Measurements from ENCODE around the gene PPP6R3. TPM values are rescaled to one million over a fixed set of nuclear protein-coding genes. Genes with fewer than 3 reads are reported as not detected.
"Not testable (repeated sequence)": the region's sequence is repeated elsewhere in the genome, so short reads cannot be mapped to it uniquely, and the experiment has no call there.

Gene PPP6R3
- total RNA-seq, 1 experiment from 2014 or later, result 138 TPM

DNA sequence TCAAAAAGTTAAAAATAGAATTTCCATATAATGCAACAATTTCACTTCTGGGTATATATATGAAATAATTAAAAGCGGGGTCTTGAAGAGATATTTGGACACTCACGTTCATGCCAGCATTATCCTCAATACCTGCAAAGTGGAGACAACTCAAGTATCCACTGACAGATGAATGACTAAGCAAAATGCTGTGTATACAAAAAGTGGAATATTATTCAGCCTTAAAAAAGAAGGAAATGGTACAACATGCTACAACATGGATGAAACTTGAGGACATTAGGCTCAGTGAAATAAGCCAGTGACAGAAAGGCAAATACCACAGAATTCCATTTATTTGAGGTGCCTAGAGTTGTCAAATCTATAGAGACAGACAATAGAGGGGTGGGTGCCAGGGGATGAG is 161.3 kb downstream of the PPP6R3 start:
- TF ChIP-seq, protein P1, sequence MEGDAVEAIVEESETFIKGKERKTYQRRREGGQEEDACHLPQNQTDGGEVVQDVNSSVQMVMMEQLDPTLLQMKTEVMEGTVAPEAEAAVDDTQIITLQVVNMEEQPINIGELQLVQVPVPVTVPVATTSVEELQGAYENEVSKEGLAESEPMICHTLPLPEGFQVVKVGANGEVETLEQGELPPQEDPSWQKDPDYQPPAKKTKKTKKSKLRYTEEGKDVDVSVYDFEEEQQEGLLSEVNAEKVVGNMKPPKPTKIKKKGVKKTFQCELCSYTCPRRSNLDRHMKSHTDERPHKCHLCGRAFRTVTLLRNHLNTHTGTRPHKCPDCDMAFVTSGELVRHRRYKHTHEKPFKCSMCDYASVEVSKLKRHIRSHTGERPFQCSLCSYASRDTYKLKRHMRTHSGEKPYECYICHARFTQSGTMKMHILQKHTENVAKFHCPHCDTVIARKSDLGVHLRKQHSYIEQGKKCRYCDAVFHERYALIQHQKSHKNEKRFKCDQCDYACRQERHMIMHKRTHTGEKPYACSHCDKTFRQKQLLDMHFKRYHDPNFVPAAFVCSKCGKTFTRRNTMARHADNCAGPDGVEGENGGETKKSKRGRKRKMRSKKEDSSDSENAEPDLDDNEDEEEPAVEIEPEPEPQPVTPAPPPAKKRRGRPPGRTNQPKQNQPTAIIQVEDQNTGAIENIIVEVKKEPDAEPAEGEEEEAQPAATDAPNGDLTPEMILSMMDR (conservative IDR thresholded peaks at IDR 0.05), result no peak

DNA sequence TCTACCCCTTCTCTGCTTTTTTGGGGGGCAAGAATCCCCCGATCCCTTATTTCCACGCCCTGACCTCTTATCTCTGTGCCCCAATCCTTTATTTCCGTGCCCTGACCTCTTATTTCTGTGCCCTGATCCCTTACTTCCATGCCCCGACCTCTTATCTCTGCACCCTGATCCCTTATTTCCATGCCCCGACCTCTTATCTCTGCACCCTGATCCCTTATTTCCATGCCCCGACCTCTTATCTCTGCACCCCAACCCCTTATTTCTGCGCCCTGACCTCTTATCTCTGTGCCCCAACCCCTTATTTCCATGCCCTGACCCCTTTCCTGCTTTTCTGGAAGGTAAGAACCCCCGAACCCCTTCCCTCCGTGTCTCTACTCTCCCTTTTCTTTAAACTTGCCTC is 163.2 kb downstream of the PPP6R3 start:
- H3K56ac ChIP-seq (ENCODE audit: insufficient read length, low read depth, low read length); H3K79me2 ChIP-seq (ENCODE audit: insufficient read depth, low read length); H2BK12ac ChIP-seq (ENCODE audit: insufficient read length, low read depth, low read length); H3K4me1 ChIP-seq (ENCODE audit: insufficient read depth, low read length); H3K9ac ChIP-seq (ENCODE audit: extremely low read depth, insufficient read length, low read length); H2BK15ac ChIP-seq (ENCODE audit: low read depth, low read length); H3K9me3 ChIP-seq (ENCODE audit: control insufficient read depth, low read depth, low read length); H3K27ac Mint-ChIP-seq; H3K27me3 Mint-ChIP-seq (ENCODE audit: low read depth); H2AFZ ChIP-seq (ENCODE audit: low read length); H3T11ph ChIP-seq (ENCODE audit: low read length); H3K4ac ChIP-seq (ENCODE audit: low read depth, low read length); H4K8ac ChIP-seq (replicated peaks; ENCODE audit: insufficient read length, low read depth, low read length); H2BK5ac ChIP-seq (ENCODE audit: insufficient read length, low read length); H3K27ac ChIP-seq (ENCODE audit: insufficient read length, low read depth, low read length); H2AK5ac ChIP-seq (ENCODE audit: insufficient read length, low read length); H4K20me1 ChIP-seq (ENCODE audit: control insufficient read depth, insufficient read depth, insufficient read length); H4K5ac ChIP-seq (ENCODE audit: insufficient read length, low read depth, low read length); H3K14ac ChIP-seq (ENCODE audit: insufficient read depth, low read length); H2BK20ac ChIP-seq (ENCODE audit: low read depth, low read length, poor library complexity, severe bottlenecking); H3K23me2 ChIP-seq (ENCODE audit: insufficient read length, low read depth, low read length, poor library complexity, severe bottlenecking); H3K4me3 Mint-ChIP-seq; H4K91ac ChIP-seq (ENCODE audit: insufficient read length, low read depth, low read length); H3K18ac ChIP-seq (ENCODE audit: insufficient read length, low read depth, low read length); H3K4me2 ChIP-seq (ENCODE audit: insufficient read depth, insufficient read length, low read length); H3K4me1 Mint-ChIP-seq; H3K23ac ChIP-seq (ENCODE audit: insufficient read length, low read depth, low read length); H3K79me1 ChIP-seq (ENCODE audit: insufficient read depth, low read depth, low read length, poor library complexity, severe bottlenecking); H3K27me3 ChIP-seq (ENCODE audit: insufficient read depth, low read length); DNase-seq; H2BK120ac ChIP-seq (ENCODE audit: low read depth, low read length, poor library complexity, severe bottlenecking): not testable (repeated sequence)
- no CpG with 5 or more reads among the region's 9 CpGs for WGBS (ENCODE audit: extremely low coverage, insufficient read length, low lambda C conversion rate)
- Mint-ChIP-seq H3K9me3 (peaks cover 36 to 37% of the 10 kb centered on the region in 2 experiments), H3K36me3 (ENCODE audit: insufficient read depth in 1 of 3, low read depth in 3 of 3) (peaks cover 13 to 28% (median 14%) of the 10 kb centered on the region in 3 experiments; a peak in 6 of 7 replicates)

More for the DNA sequence above, 161.3 kb downstream of the PPP6R3 start:
- no peak overlapping the region for H2AK5ac ChIP-seq (ENCODE audit: insufficient read length, low read length)
- H2BK120ac ChIP-seq (ENCODE audit: low read depth, low read length, poor library complexity, severe bottlenecking), result no peak overlapping the region
- no peaks in the 10 kb centered on the region for H3K27me3 ChIP-seq (ENCODE audit: insufficient read depth, low read length)
- WGBS (ENCODE audit: extremely low coverage, insufficient read length, low lambda C conversion rate), result no CpG with 5 or more reads among the region's 2 CpGs
- H4K8ac ChIP-seq (replicated peaks; ENCODE audit: insufficient read length, low read depth, low read length), result no peak overlapping the region
- H3K14ac ChIP-seq (ENCODE audit: insufficient read depth, low read length), result no peak overlapping the region
- H3K4ac ChIP-seq (ENCODE audit: low read depth, low read length), result no peak overlapping the region
- no peak overlapping the region for H3K56ac ChIP-seq (ENCODE audit: insufficient read length, low read depth, low read length)
- H2BK12ac ChIP-seq (ENCODE audit: insufficient read length, low read depth, low read length), result no peak overlapping the region
- H3K23ac ChIP-seq (ENCODE audit: insufficient read length, low read depth, low read length), result no peak overlapping the region
- H3K9ac ChIP-seq (ENCODE audit: extremely low read depth, insufficient read length, low read length), result no peak overlapping the region
- Mint-ChIP-seq H3K4me3 (no peak overlapping the region), H3K27ac (no peak overlapping the region), H3K4me1 (no peaks in the 10 kb centered on the region), H3K36me3 (ENCODE audit: insufficient read depth in 1 of 3, low read depth in 3 of 3) (peaks cover 13 to 29% (median 15%) of the 10 kb centered on the region in 3 experiments; a peak in 6 of 7 replicates), H3K9me3 (peaks cover 37 to 45% of the 10 kb centered on the region in 2 experiments), H3K27me3 (ENCODE audit: low read depth) (peaks cover 8% of the 10 kb centered on the region; the same call in 1 of the 2 replicates)
- no peaks in the 10 kb centered on the region for H3K79me2 ChIP-seq (ENCODE audit: insufficient read depth, low read length)
- no peak for DNase-seq
- no peak overlapping the region for H2AFZ ChIP-seq (ENCODE audit: low read length)
- no peak overlapping the region for H2BK15ac ChIP-seq (ENCODE audit: low read depth, low read length)
- H4K5ac ChIP-seq (ENCODE audit: insufficient read length, low read depth, low read length), result no peak overlapping the region
- no peak overlapping the region for H2BK20ac ChIP-seq (ENCODE audit: low read depth, low read length, poor library complexity, severe bottlenecking)
- no peak overlapping the region for H3K27ac ChIP-seq (ENCODE audit: insufficient read length, low read depth, low read length)
- H4K20me1 ChIP-seq (ENCODE audit: control insufficient read depth, insufficient read depth, insufficient read length), result no peaks in the 10 kb centered on the region
- H2BK5ac ChIP-seq (ENCODE audit: insufficient read length, low read length), result no peak overlapping the region
- no peaks in the 10 kb centered on the region for H3K23me2 ChIP-seq (ENCODE audit: insufficient read length, low read depth, low read length, poor library complexity, severe bottlenecking)
- H3K9me3 ChIP-seq (ENCODE audit: control insufficient read depth, low read depth, low read length), result peaks cover 8% of the 10 kb centered on the region
- no peaks in the 10 kb centered on the region for H3K79me1 ChIP-seq (ENCODE audit: insufficient read depth, low read depth, low read length, poor library complexity, severe bottlenecking)
- H3K4me2 ChIP-seq (ENCODE audit: insufficient read depth, insufficient read length, low read length), result no peak overlapping the region
- H3T11ph ChIP-seq (ENCODE audit: low read length), result no peak overlapping the region
- H3K4me1 ChIP-seq (ENCODE audit: insufficient read depth, low read length), result no peaks in the 10 kb centered on the region
- H4K91ac ChIP-seq (ENCODE audit: insufficient read length, low read depth, low read length), result no peak overlapping the region
- H3K18ac ChIP-seq (ENCODE audit: insufficient read length, low read depth, low read length), result no peak overlapping the region

Data from H9 (cell line).